T-helper 9 cell (primary cell): ENCODE data around the gene TMEM263.
"Not testable (repeated sequence)": the region's sequence is repeated elsewhere in the genome, so short reads cannot be mapped to it uniquely, and the experiment has no call there.

Experiments
- DNase-seq: peaks from one replicate; pipeline ENCODE4 v3.0.0-alpha.2; 2020

The TMEM263 gene

GRCh38 chr12:106987846-106988245 is 32.1 kb downstream of the TMEM263 start:
- no peak for DNase-seq

- no peak for DNase-seq
Measured at GRCh38 chr12:106994579-106995220, 39.0 kb downstream of the TMEM263 start.

GRCh38 chr12:106996102-106996501 is 40.4 kb downstream of the TMEM263 start:
- not testable (repeated sequence) for DNase-seq

GRCh38 chr12:106997916-106998315 is 42.2 kb downstream of the TMEM263 start:
- DNase-seq: no peak

- no peak for DNase-seq
Measured at GRCh38 chr12:106999446-106999845, 43.7 kb downstream of the TMEM263 start.

- not testable (repeated sequence) for DNase-seq
Measured at GRCh38 chr12:107002665-107003064, 47.0 kb downstream of the TMEM263 start.

GRCh38 chr12:107007411-107007810 is 51.7 kb downstream of the TMEM263 start:
- no peak for DNase-seq

GRCh38 chr12:107011519-107011918 is 55.8 kb downstream of the TMEM263 start:
- DNase-seq: no peak

GRCh38 chr12:107012736-107013425 is 57.2 kb downstream of the TMEM263 start:
- DNase-seq: no peak

GRCh38 chr12:107014055-107014454 is 58.3 kb downstream of the TMEM263 start:
- no peak for DNase-seq

- DNase-seq: no peak
Measured at GRCh38 chr12:107017042-107017441, 61.3 kb downstream of the TMEM263 start.

GRCh38 chr12:107019546-107019945 is 63.8 kb downstream of the TMEM263 start:
- DNase-seq: no peak
